Measurements from ENCODE around the gene C4orf54.

Gene C4orf54

DNA sequence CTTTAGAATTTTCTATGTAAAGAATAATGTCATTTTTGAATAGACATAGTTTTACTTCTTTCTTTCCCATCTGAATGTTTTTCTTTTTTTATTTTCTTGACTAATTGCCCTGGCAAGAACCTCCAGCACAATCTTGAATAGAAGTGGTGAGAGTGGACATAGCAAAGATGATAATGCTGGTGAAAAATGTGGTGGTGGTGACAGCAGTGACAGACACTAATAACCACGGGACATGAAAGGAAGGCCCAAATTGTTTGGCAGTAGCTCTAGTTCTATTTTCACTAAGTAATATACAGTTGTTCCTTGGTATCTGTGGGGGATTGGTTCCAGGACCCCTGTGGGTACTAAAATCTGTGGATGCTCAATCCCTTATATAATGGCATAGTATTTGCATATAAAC, 29.6 kb downstream of the C4orf54 start:
- no peak overlapping the region for H3K4me3 ChIP-seq
- H3K27ac ChIP-seq = no peak overlapping the region

DNA sequence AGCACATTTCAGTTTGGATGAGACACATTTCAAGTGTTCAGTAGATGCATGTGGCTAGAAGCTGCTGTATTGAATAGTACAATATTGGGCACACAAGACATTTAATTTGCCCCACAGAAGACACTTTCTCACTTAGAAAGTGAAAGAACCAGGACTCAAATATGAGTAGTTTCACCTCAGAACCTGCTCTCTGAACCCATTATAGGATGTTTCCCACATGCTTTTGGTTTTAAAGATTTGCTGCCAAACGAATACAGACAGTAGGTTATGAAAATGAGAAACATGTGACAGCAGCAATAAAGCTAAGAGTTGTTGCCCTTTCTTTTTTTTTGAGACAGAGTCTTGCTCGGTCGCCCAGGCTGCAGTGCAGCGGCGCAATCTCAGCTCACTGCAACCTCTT, 32.3 kb downstream of the C4orf54 start:
- Histone ChIP-seq H3K4me3 (no peak overlapping the region), H3K27ac (no peak overlapping the region)

DNA sequence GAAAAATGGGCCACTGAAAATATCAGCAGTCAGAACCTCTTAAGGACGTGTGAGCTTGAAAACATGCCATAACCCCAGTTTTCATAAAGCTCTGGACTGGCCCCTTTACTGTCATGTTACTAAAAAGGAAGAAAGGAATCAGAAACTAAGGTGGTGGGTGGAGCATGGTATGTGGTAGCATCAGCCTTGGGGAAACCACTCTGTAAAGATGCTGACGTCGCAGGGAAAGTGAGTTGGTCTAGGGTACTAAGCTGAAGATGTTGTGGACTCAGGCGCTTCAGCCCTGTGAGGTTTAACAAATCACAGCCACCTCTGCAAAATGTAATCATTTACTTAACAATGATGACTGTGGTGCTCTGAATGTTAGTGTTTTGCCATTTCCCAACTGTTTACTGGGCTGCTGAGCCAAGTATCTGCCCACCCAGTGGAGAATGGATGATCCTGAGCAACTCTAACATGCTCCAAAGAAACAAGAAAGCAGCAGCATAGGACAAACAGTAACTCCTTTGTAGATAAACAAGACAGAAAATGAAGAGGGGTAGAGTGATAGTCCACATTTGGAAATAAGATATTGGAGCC, 33.4 kb downstream of the C4orf54 start:
- Histone ChIP-seq H3K4me3 (no peak overlapping the region), H3K27ac (no peak overlapping the region)

DNA sequence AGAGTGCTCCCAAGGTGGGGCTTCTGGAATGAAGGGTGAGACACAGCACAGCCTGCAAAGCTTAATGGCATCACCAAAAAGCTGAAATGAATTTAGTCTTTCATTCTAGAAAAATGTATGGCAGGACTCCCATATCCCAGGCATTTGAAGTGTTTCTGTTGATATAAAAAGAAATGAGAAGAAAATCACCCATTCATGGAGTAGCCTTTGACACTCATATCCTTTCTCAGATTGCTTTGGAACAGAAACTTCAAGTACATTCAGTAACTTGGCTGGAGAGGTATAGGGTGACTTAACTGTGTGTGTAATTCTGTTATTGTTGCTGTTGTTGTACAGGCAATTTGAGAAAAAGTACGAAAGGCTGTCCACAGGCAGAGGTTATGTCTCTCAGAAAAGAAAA, 35.3 kb downstream of the C4orf54 start:
- H3K27ac ChIP-seq = no peak overlapping the region
- no peak overlapping the region for H3K4me3 ChIP-seq

DNA sequence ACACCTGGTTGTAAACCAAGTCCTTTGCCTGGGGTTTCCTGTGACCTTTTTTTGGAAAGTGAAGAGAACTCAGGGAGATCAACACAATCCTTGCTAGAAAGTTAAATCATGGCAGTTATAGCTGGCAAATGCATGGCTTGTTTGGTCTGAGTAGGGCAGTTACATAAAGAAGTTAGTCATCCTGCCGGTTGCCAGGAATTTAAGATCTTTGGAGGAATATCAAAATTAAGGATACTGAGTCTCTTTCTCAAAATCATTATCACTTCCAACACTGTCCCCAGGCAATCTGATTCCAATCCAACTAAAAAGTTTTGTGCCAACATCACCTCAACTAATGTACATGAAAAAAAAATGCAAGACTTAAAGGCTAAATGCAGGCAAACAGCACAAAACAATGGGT, 40.3 kb downstream of the C4orf54 start:
- no peak overlapping the region for H3K27ac ChIP-seq
- no peak overlapping the region for H3K4me3 ChIP-seq

DNA sequence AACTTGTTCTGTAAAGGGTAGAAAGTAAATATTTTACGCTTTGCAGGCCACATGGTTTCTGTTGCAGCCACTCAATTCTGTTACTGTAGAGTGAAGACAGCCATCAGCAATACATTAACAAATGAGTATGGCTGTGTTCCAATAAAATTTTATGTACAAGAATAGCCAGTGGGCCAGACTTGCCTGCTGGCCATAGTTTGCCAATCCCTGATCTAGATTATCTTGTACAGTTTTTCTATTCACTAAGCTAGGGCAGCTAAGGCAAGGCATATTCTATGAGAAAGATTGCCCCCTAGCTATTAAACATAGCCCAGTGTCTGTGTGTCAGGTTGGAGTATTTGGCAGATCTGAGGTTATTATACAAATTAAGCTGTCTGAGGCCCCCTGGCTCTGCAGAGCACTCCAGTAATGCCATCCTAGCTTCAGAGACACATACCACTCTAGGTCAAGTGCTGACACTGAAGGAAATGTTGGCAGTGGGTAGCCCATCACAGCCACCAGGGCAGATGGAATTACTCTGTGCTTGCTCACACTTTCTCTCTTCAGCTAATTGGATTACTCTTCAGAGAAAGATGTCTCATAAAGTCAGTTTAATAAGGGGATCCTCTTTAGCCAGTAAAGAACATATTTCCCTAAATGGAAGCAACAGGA, 42.3 kb downstream of the C4orf54 start:
- Histone ChIP-seq H3K27ac (no peak overlapping the region), H3K4me3 (no peak overlapping the region)

DNA sequence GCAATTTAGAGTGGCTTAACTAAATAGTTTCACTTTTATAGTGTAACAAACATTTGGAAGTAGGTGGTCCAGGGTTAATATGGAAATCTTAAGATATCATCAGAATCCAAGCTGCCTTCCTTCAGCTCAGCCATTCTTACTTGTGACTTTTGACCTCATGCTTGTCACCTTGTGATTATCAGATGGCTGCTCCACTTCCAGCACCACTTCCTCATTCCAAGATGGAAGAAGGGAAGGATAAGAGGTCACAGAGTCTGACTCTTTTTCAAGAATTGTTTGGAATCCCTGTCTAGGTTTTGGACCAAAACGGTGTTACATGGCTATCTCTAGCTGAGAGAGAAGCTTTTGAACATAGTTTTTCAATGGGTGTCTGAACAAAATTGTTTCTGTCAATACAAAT, 43.1 kb downstream of the C4orf54 start:
- H3K27ac ChIP-seq = no peak overlapping the region
- H3K4me3 ChIP-seq = no peak overlapping the region

DNA sequence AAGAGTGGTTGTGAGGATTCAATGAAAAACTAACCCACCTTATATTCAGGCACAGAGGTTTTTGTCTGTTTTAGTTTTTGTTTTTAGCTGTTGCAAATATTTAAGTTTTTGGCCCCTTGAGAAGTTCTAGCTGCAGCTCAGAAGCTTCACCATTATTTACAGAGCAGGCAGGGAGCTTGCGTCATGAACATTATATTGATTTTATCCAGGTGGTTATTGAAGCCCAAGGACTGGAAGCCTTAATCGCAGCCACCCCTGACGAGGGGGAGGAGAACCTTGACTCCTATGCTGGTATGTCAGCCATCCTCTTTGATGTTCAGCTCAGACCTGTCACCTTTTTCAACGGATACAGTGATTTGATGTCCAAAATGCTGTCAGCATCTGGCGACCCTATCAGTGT, 44.9 kb downstream of the C4orf54 start:
- no peak overlapping the region for H3K27ac ChIP-seq

DNA sequence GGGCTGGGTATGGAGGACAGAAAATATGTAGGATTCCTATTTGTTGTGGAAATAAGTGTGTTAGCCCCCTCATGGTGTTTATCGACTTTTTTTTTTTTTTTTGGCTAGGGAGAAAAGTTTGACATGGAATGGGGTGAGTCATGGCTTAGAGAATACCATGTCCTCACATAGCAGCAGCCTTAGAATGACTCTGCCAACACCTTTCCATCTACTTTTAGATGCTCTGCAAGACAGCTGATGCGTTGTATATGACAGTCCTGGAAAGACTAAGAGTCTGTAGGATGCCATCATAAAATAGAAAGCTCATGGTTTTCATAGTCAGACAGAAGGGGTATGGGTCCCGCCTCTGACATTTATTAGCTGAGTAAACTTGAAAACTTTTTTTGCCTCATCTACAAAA, 45.3 kb downstream of the C4orf54 start:
- Histone ChIP-seq H3K4me3 (no peak overlapping the region), H3K27ac (no peak overlapping the region)

More for the DNA sequence above, 44.9 kb downstream of the C4orf54 start:
- no peak overlapping the region for H3K4me3 ChIP-seq

DNA sequence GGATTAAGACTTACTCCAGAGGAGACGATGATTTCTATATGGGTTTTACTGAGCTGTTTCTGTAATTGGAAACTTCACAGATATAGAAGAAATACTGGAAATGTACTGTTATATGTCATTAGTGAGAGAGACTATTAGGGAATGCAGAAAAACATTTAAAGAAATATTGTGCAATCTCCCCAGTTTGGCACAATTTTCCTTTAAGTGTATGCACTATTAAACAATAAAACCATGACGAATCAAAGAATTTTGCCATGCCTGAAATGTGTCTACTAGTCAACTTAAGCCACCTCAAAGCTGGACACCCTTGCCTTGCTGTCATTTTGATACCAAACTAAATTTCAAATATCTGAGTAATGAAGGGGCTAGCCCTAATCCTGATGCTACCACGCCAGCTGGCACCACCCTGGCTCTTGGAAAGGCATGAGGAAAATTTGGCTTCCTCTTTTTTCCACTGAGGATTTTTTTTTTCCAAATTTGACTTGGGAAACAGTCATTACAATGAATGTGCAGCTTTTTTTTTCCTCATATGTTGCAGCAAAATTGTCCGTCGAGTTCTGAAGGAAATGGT, 46.9 kb downstream of the C4orf54 start:
- H3K4me3 ChIP-seq = no peak overlapping the region
- no peak overlapping the region for H3K27ac ChIP-seq

DNA sequence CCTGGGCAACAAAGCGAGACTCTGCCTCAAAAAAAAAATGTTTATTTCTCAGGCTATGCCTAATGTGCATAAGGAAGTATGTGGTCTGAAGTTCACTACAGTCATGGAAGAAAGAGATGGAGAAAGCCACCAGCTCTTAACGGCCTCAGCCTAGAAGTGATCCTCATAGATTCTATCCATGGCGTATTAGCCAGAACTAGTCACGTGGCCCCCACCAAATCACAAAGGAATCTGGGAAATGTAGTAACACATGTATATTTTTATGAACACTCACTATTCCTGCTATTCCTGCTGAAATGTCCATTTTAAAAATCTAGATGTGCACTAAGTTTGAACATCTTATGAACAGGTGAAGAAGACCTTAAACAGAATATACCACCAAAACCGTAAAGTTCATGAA, 49.2 kb downstream of the C4orf54 start:
- no peak overlapping the region for H3K27ac ChIP-seq
- no peak overlapping the region for H3K4me3 ChIP-seq
